IMR-90 (cell line): ENCODE measurements around the gene KIF6. TPM values are rescaled to one million over a fixed set of nuclear protein-coding genes. Genes with fewer than 3 reads are reported as not detected.

ENCODE experiments used
- ATAC-seq: fragments of 200-7000 bp; cut with Tn5 transposase; 2 replicates; pipeline ENCODE4 v1.9.1; 2020; ENCODE audit warnings: low read depth, mild to moderate bottlenecking, moderate library complexity
- BruUV-seq: library from RNA; stranded (reverse); fragments of 400-500 nt; replicated peaks from 2 replicates; lab custom pipeline; 2021; lab: Mats Ljungman, UMichigan
- CTCF ChIA-PET: fragments of 300-600 bp; formaldehyde crosslinking; extraction: SDS; loops from one replicate; lab custom pipeline; 2021; ENCODE audit warnings: antibody characterized with exemption; lab: Yijun Ruan, JAX
- POLR2A ChIA-PET: fragments of 300-600 bp; sonication (Branson Sonifier 250); formaldehyde crosslinking; loops from one replicate; lab custom pipeline; 2022; ENCODE audit warnings: antibody characterized with exemption; ENCODE audit not compliant: unreplicated experiment; lab: Charles Lee
- DNase-seq: peaks from one replicate; pipeline ENCODE4 v3.0.0; 2013
- H2AFZ ChIP-seq: replicated peaks from 2 replicates; pipeline ENCODE3; 2013; ENCODE audit warnings: low read length, mild to moderate bottlenecking; ENCODE audit not compliant: poor library complexity
- H2AK5ac ChIP-seq: 2 replicates; pipeline ENCODE4 v1.6.1; 2013; ENCODE audit warnings: low read depth, low read length, inconsistent platforms
- H2AK9ac ChIP-seq: replicated peaks from 2 replicates; pipeline ENCODE3; 2013; ENCODE audit warnings: mild to moderate bottlenecking, low read depth, low read length, moderate library complexity; ENCODE audit not compliant: poor library complexity
- H2BK120ac ChIP-seq: 2 replicates; pipeline ENCODE4 v1.6.1; 2013; ENCODE audit warnings: low read depth, low read length, inconsistent platforms
- H2BK15ac ChIP-seq: 3 replicates; pipeline ENCODE4 v1.6.1; 2013; ENCODE audit warnings: low read depth, low read length, inconsistent platforms
- H2BK20ac ChIP-seq: 2 replicates; pipeline ENCODE4 v1.6.1; 2013; ENCODE audit warnings: low read depth, mild to moderate bottlenecking, inconsistent platforms, low read length, moderate library complexity
- H2BK5ac ChIP-seq: 2 replicates; pipeline ENCODE4 v1.6.1; 2013; ENCODE audit warnings: mild to moderate bottlenecking, low read depth, low read length, inconsistent platforms; ENCODE audit not compliant: poor library complexity, severe bottlenecking
- H3K14ac ChIP-seq: replicated peaks from 2 replicates; pipeline ENCODE4 v1.6.1; 2013; ENCODE audit warnings: low read depth, low read length, inconsistent platforms
- H3K18ac ChIP-seq: 2 replicates; pipeline ENCODE4 v1.6.1; 2013; ENCODE audit warnings: low read depth, low read length, control low read depth
- H3K23ac ChIP-seq: 2 replicates; pipeline ENCODE4 v1.6.1; 2013; ENCODE audit warnings: low read depth, low read length, inconsistent platforms
- H3K27ac ChIP-seq: 2 replicates; pipeline ENCODE4 v1.5.1; 2013; ENCODE audit warnings: mild to moderate bottlenecking, control low read depth, low read length; ENCODE audit not compliant: insufficient read depth
- H3K27me3 ChIP-seq: 2 replicates; pipeline ENCODE4 v1.6.1; 2013; ENCODE audit warnings: low read length; ENCODE audit not compliant: control insufficient read depth, insufficient read depth
- H3K36me3 ChIP-seq: 2 replicates; pipeline ENCODE4 v1.6.1; 2013; ENCODE audit warnings: low read length, mixed read lengths; ENCODE audit not compliant: control insufficient read depth, insufficient read depth
- H3K4ac ChIP-seq: 2 replicates; pipeline ENCODE4 v1.6.1; 2013; ENCODE audit warnings: low read depth, low read length, inconsistent platforms
- H3K4me1 ChIP-seq: 2 replicates; pipeline ENCODE4 v1.6.1; 2013; ENCODE audit warnings: low read length, mixed read lengths; ENCODE audit not compliant: control insufficient read depth, insufficient read depth
- H3K4me2 ChIP-seq: 2 replicates; pipeline ENCODE4 v1.6.1; 2013; ENCODE audit warnings: low read depth, mild to moderate bottlenecking, control low read depth, low read length, moderate library complexity
- H3K4me3 ChIP-seq: 2 replicates; pipeline ENCODE4 v1.5.1; 2013; ENCODE audit warnings: low read depth, mild to moderate bottlenecking, control low read depth, low read length, moderate library complexity; ENCODE audit not compliant: insufficient read depth
- H3K56ac ChIP-seq: 2 replicates; pipeline ENCODE4 v1.6.1; 2013; ENCODE audit warnings: low read length, inconsistent platforms; ENCODE audit not compliant: insufficient read depth; ENCODE audit errors: extremely low read depth
- H3K79me1 ChIP-seq, 2 experiments: 2 replicates each; pipeline ENCODE4 v1.6.1; 2013; ENCODE audit warnings: low read length in 2 of 2, inconsistent platforms in 1 of 2, low read depth in 1 of 2
- H3K9ac ChIP-seq: 2 replicates; pipeline ENCODE4 v1.6.1; 2013; ENCODE audit warnings: low read depth, low read length, control low read depth
- H3K9me1 ChIP-seq: 2 replicates; pipeline ENCODE4 v1.6.1; 2013; ENCODE audit warnings: low read length, inconsistent platforms; ENCODE audit not compliant: insufficient read depth
- H3K9me3 ChIP-seq: 2 replicates; pipeline ENCODE4 v1.6.1; 2013; ENCODE audit warnings: low read length; ENCODE audit not compliant: control insufficient read depth, insufficient read depth
- H4K20me1 ChIP-seq: 2 replicates; pipeline ENCODE4 v1.6.1; 2013; ENCODE audit warnings: low read length, inconsistent platforms; ENCODE audit not compliant: insufficient read depth
- H4K5ac ChIP-seq: 2 replicates; pipeline ENCODE4 v1.6.1; 2013; ENCODE audit warnings: mild to moderate bottlenecking, low read depth, low read length, control low read depth
- H4K8ac ChIP-seq, 2 experiments: 2 replicates each; pipeline ENCODE4 v1.6.1; 2013; ENCODE audit warnings: low read depth in 2 of 2, low read length in 2 of 2, control low read depth in 1 of 2, inconsistent platforms in 1 of 2
- H4K91ac ChIP-seq: 2 replicates; pipeline ENCODE4 v1.6.1; 2013; ENCODE audit warnings: low read depth, low read length, inconsistent platforms; ENCODE audit not compliant: insufficient read depth
- BHLHE40 ChIP-seq: fragments of 150-350 bp; IDR thresholded peaks from 2 replicates; pipeline ENCODE4 v1.6.1; 2016; ENCODE audit warnings: mild to moderate bottlenecking, low read depth, low read length
- CEBPB ChIP-seq: IDR thresholded peaks from 2 replicates; pipeline ENCODE4 v1.6.1; 2012; ENCODE audit warnings: low read depth, low read length, improper control_type of control experiment
- CHD1 ChIP-seq: IDR thresholded peaks from 2 replicates; pipeline ENCODE4 v1.6.1; 2012; ENCODE audit warnings: low read depth, low read length, improper control_type of control experiment
- FOS ChIP-seq: fragments of 150-350 bp; IDR thresholded peaks from 2 replicates; pipeline ENCODE4 v1.6.1; 2016; ENCODE audit warnings: low read depth, low read length
- MAFK ChIP-seq: IDR thresholded peaks from 2 replicates; pipeline ENCODE4 v1.6.1; 2012; ENCODE audit warnings: low read depth, low read length, improper control_type of control experiment
- MAZ ChIP-seq: IDR thresholded peaks from 2 replicates; pipeline ENCODE4 v1.6.1; 2012; ENCODE audit warnings: low read depth, mild to moderate bottlenecking, low read length, improper control_type of control experiment, moderate library complexity, borderline replicate concordance
- MXI1 ChIP-seq: IDR thresholded peaks from 2 replicates; pipeline ENCODE4 v1.6.1; 2012; ENCODE audit warnings: low read depth, mild to moderate bottlenecking, low read length, moderate library complexity, borderline replicate concordance
- NFE2L2 ChIP-seq: fragments of 150-350 bp; IDR thresholded peaks from 2 replicates; pipeline ENCODE4 v1.6.1; 2016; ENCODE audit warnings: low read depth, mild to moderate bottlenecking, low read length
- POLR2A ChIP-seq: IDR thresholded peaks from 2 replicates; pipeline ENCODE4 v1.6.1; 2012; ENCODE audit warnings: mild to moderate bottlenecking, low read depth, low read length
- RAD21 ChIP-seq: IDR thresholded peaks from 2 replicates; pipeline ENCODE4 v1.6.1; 2012; ENCODE audit warnings: low read length, improper control_type of control experiment
- RCOR1 ChIP-seq: IDR thresholded peaks from 2 replicates; pipeline ENCODE4 v1.6.1; 2012; ENCODE audit warnings: mild to moderate bottlenecking, low read length, improper control_type of control experiment; ENCODE audit not compliant: insufficient replicate concordance
- RFX5 ChIP-seq: IDR thresholded peaks from 2 replicates; pipeline ENCODE4 v1.8.0; 2012; ENCODE audit warnings: low read depth, mild to moderate bottlenecking, low read length, moderate library complexity
- SMC3 ChIP-seq: fragments of 150-350 bp; IDR thresholded peaks from 2 replicates; pipeline ENCODE4 v1.6.1; 2016; ENCODE audit warnings: low read depth, mild to moderate bottlenecking, antibody characterized with exemption, low read length, moderate library complexity
- WGBS, 2 experiments: methylation state at CpG; one replicate each; pipeline versions ENCODE4 v1.1.5 to v1.1.7; 2013; ENCODE audit warnings: missing lambda C conversion rate in 2 of 2; ENCODE audit not compliant: insufficient read length in 1 of 2; ENCODE audit errors: extremely low coverage in 2 of 2; 5-methylcytosine and 5-hydroxymethylcytosine counted together
- dilution Hi-C: fragments of 300-500 bp; cut with HindIII; formaldehyde crosslinking; loops from one replicate; pipeline ENCODE4 v1.14.3; 2018; ENCODE audit warnings: low sequenced_read_pairs; ENCODE audit not compliant: unreplicated experiment
- in situ Hi-C: fragments of 300-500 bp; cut with MboI; formaldehyde crosslinking; loops from 3 replicates; pipeline ENCODE4 v1.14.3; 2019; ENCODE audit warnings: low sequenced_read_pairs, inconsistent platforms, mixed read lengths
- intact Hi-C: fragments of 100-400 bp; cut with micrococcal nuclease; formaldehyde crosslinking; loops from 2 replicates; pipeline ENCODE4 v1.10.0; 2022
- polyA plus RNA-seq, 3 experiments: library from polyadenylated mRNA; depleted of rRNA; stranded (reverse); fragments of >200 nt; gene quantifications; 2 replicates each; pipeline ENCODE4 v1.2.3, GENCODE V29; 2012; ENCODE audit warnings: low replicate concordance in 1 of 3
- total RNA-seq: library from RNA; depleted of rRNA; stranded (reverse); fragments of >200 nt; gene quantifications from 2 replicates; pipeline ENCODE4 v1.2.3, GENCODE V29; 2012
- TF ChIP-seq, protein P1 (sequence below): conservative IDR thresholded peaks from 2 replicates; pipeline ENCODE4 v1.5.1; 2012; ENCODE audit warnings: mild to moderate bottlenecking, low read depth, low read length, improper control_type of control experiment
- TF ChIP-seq, protein P2 (sequence below): fragments of 150-350 bp; IDR thresholded peaks from 2 replicates; pipeline ENCODE4 v1.6.1; 2016; ENCODE audit warnings: low read depth, mild to moderate bottlenecking, low read length, moderate library complexity, borderline replicate concordance
- TF ChIP-seq, protein P3 (sequence below): fragments of 150-350 bp; IDR thresholded peaks from 2 replicates; pipeline ENCODE4 v1.6.1; 2017; ENCODE audit warnings: mild to moderate bottlenecking, antibody characterized with exemption, low read length, low read depth

The KIF6 gene
- total and polyA plus RNA-seq, 2 of the 4 experiments (the other 2 are of a cell fraction) = under 0.01 to 0.10 TPM

DNA sequence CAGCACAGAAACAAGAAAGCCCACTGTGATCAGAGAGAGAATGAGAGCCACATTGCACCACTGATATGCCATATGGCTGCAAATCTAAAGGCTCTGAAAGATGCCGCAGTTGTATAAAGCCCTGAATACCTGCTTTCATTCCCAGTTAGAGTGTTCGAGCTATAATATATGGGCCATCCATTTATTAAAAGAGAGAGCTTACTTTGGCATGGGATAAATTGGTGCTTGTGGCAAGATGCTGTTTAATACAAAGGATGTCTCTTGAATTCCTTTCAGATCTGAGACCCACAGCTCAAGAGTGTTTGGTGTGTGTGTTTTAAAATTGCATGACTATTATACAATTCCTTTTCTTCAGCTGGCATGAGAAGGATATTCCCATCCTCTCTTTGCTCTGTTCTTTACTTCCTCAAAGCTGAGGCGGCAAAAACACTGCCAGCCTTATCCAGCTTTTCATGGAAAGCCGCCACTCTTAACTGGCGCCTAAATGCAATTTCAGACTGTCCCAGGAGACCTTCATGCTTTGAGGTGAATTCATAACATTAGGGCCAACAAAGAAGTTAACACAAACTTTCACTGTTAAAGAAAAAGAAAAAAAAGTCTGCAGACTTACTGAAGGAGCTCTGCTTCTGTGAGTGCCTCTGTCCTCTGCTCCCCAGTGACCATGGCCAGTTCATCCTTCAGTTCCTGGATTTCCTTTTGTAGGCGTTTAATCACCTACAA, 147.6 kb downstream of the KIF6 start:
- no peak overlapping the region for H2AFZ ChIP-seq
- CTCF ChIA-PET = interaction anchor here (1.3 kb wide), 1 partner anchor 24 kb away, joined by 3 read pairs; no protein-coding TSS in a partner anchor
- no peak overlapping the region for H2BK5ac ChIP-seq
- H4K8ac ChIP-seq = no peak overlapping the region
- no TSS peak for BruUV-seq
- no peak overlapping the region for H3K4me2 ChIP-seq
- no peak for TF ChIP-seq RAD21
- no peak for TF ChIP-seq CEBPB
- TF ChIP-seq POLR2A = no peak
- TF ChIP-seq RFX5 = no peak
- TF ChIP-seq, protein P1, sequence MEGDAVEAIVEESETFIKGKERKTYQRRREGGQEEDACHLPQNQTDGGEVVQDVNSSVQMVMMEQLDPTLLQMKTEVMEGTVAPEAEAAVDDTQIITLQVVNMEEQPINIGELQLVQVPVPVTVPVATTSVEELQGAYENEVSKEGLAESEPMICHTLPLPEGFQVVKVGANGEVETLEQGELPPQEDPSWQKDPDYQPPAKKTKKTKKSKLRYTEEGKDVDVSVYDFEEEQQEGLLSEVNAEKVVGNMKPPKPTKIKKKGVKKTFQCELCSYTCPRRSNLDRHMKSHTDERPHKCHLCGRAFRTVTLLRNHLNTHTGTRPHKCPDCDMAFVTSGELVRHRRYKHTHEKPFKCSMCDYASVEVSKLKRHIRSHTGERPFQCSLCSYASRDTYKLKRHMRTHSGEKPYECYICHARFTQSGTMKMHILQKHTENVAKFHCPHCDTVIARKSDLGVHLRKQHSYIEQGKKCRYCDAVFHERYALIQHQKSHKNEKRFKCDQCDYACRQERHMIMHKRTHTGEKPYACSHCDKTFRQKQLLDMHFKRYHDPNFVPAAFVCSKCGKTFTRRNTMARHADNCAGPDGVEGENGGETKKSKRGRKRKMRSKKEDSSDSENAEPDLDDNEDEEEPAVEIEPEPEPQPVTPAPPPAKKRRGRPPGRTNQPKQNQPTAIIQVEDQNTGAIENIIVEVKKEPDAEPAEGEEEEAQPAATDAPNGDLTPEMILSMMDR = no peak
- no peak for TF ChIP-seq RCOR1
- no peak for TF ChIP-seq SMC3
- TF ChIP-seq BHLHE40 = no peak
- TF ChIP-seq, protein P2, sequence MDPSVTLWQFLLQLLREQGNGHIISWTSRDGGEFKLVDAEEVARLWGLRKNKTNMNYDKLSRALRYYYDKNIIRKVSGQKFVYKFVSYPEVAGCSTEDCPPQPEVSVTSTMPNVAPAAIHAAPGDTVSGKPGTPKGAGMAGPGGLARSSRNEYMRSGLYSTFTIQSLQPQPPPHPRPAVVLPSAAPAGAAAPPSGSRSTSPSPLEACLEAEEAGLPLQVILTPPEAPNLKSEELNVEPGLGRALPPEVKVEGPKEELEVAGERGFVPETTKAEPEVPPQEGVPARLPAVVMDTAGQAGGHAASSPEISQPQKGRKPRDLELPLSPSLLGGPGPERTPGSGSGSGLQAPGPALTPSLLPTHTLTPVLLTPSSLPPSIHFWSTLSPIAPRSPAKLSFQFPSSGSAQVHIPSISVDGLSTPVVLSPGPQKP = no peak
- no peak for TF ChIP-seq FOS
- no peak for TF ChIP-seq NFE2L2
- no peak for TF ChIP-seq MAZ
- TF ChIP-seq MXI1 = no peak
- TF ChIP-seq CHD1 = no peak
- TF ChIP-seq, protein P3, sequence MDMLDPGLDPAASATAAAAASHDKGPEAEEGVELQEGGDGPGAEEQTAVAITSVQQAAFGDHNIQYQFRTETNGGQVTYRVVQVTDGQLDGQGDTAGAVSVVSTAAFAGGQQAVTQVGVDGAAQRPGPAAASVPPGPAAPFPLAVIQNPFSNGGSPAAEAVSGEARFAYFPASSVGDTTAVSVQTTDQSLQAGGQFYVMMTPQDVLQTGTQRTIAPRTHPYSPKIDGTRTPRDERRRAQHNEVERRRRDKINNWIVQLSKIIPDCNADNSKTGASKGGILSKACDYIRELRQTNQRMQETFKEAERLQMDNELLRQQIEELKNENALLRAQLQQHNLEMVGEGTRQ = no peak
- TF ChIP-seq MAFK = no peak
- H3K56ac ChIP-seq = no peak overlapping the region
- in situ Hi-C loops = no loop called here
- H2BK120ac ChIP-seq = no peak overlapping the region
- H3K4me3 ChIP-seq = no peak overlapping the region
- H4K5ac ChIP-seq = no peak overlapping the region
- no peak overlapping the region for H2AK5ac ChIP-seq
- H3K4ac ChIP-seq = no peak overlapping the region
- DNase-seq (no peak), ATAC-seq (no peak)
- H3K9ac ChIP-seq = no peak overlapping the region
- H3K9me1 ChIP-seq = no peaks in the 10 kb centered on the region
- H4K91ac ChIP-seq = no peak overlapping the region
- dilution Hi-C loops = no loop called here
- H3K4me1 ChIP-seq = no peaks in the 10 kb centered on the region
- WGBS, 2 experiments = 83% methylated on average over 1 of the region's 6 CpGs; no CpG with 5 or more reads in 1 of the 2 experiments
- POLR2A ChIA-PET = no interaction called here
- H3K27ac ChIP-seq = no peak overlapping the region
- H4K20me1 ChIP-seq = no peaks in the 10 kb centered on the region
- no peak overlapping the region for H2BK20ac ChIP-seq
- H3K18ac ChIP-seq = no peak overlapping the region
- no peaks in the 10 kb centered on the region for H3K9me3 ChIP-seq
- intact Hi-C loops = no loop called here
- H2BK15ac ChIP-seq = no peak overlapping the region
- no peak overlapping the region for H3K14ac ChIP-seq
- no peaks in the 10 kb centered on the region for H3K27me3 ChIP-seq
- no peaks in the 10 kb centered on the region for H3K79me1 ChIP-seq
- H2AK9ac ChIP-seq = no peak overlapping the region
- H3K36me3 ChIP-seq = no peaks in the 10 kb centered on the region
- no peak overlapping the region for H3K23ac ChIP-seq
